Neural progenitor cell (in vitro differentiated cells): ENCODE data around the gene MMP25.

Experiments used
- EZH2phosphoT487 ChIP-seq: fragments of 200-600 bp; sonication (generic); IDR thresholded peaks from 2 replicates; pipeline ENCODE4 v1.6.1; 2017; ENCODE audit warnings: antibody characterized with exemption
- TF ChIP-seq, protein P1 (sequence below): fragments of 200-600 bp; sonication (generic); IDR thresholded peaks from 2 replicates; pipeline ENCODE4 v1.5.1; 2017; ENCODE audit warnings: antibody characterized with exemption, mild to moderate bottlenecking

DNA sequence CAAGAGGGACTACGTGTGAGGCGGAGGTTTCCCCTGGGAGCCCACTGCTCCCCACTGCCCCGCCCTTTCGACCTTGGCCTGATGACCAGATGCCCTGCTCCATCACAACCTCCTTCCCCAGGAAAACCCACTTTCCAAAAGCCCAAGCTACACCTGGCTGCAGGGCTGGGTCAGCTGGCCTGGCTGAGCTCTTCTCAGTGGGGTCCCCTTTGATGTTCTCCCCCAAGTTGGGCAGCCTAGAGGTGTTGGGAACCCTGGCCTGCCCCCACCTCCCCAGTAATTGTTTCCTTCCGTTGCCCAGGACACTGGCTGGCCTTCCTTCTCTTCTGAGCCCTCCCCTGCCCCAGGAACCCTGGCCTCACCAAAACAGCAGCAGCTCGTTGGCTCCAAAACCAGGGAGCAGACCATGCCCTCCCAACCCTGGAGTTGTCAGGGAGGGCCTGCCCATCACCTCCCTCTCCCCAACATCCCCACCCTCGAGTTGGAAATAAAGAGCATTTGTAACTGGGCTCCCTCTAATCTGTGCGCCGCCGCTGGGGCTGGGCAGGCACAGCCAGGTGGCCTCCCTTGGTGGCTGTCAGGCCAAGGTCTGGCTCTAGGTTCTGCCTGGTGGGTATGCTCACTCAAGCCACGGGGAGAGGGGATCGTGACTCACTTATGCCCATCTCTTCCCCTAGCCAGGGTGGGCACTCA, 32.2 kb upstream of the MMP25 start:
- TF ChIP-seq, protein P1, sequence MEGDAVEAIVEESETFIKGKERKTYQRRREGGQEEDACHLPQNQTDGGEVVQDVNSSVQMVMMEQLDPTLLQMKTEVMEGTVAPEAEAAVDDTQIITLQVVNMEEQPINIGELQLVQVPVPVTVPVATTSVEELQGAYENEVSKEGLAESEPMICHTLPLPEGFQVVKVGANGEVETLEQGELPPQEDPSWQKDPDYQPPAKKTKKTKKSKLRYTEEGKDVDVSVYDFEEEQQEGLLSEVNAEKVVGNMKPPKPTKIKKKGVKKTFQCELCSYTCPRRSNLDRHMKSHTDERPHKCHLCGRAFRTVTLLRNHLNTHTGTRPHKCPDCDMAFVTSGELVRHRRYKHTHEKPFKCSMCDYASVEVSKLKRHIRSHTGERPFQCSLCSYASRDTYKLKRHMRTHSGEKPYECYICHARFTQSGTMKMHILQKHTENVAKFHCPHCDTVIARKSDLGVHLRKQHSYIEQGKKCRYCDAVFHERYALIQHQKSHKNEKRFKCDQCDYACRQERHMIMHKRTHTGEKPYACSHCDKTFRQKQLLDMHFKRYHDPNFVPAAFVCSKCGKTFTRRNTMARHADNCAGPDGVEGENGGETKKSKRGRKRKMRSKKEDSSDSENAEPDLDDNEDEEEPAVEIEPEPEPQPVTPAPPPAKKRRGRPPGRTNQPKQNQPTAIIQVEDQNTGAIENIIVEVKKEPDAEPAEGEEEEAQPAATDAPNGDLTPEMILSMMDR, result no peak
- no peak for TF ChIP-seq EZH2phosphoT487
